H1 (cell line): ENCODE data around the gene BTBD9. TPM values are rescaled to one million over a fixed set of nuclear protein-coding genes. Genes with fewer than 3 reads are reported as not detected.

Experiments
- CTCF ChIA-PET: fragments of 300-600 bp; sonication (Branson Sonifier 250); formaldehyde crosslinking; loops from one replicate; lab custom pipeline; 2021; ENCODE audit not compliant: partially characterized antibody; lab: Charles Lee
- POLR2A ChIA-PET: fragments of 300-600 bp; sonication (Branson Sonifier 250); formaldehyde crosslinking; loops from one replicate; lab custom pipeline; 2021; ENCODE audit warnings: inconsistent platforms; ENCODE audit not compliant: partially characterized antibody; lab: Charles Lee
- DNase-seq, 2 experiments: peaks; one replicate each; pipeline versions ENCODE4 v3.0.0 to v3.0.0-alpha.2; 2010 to 2022; ENCODE audit warnings: low spot score in 2 of 2, low read depth in 1 of 2, mixed read lengths in 1 of 2
- FAIRE-seq: peaks from 2 replicates; lab custom pipeline; 2011; peaks lifted over from hg19 to GRCh38; lab: Jason Lieb, UNC
- H2AFZ ChIP-seq: 2 replicates; pipeline ENCODE4 v1.8.1; 2012; ENCODE audit warnings: low read length, inconsistent platforms
- H2AK5ac ChIP-seq: 2 replicates; pipeline ENCODE4 v1.6.1; 2013; ENCODE audit warnings: low read depth, low read length
- H2BK120ac ChIP-seq: replicated peaks from 2 replicates; pipeline ENCODE3; 2013; ENCODE audit warnings: low read depth, low read length, inconsistent platforms
- H2BK12ac ChIP-seq: 2 replicates; pipeline ENCODE4 v1.6.1; 2013; ENCODE audit warnings: low read depth, low read length
- H2BK15ac ChIP-seq: 2 replicates; pipeline ENCODE4 v1.6.1; 2013; ENCODE audit warnings: low read length
- H2BK20ac ChIP-seq: 2 replicates; pipeline ENCODE4 v1.6.1; 2013; ENCODE audit warnings: low read length
- H2BK5ac ChIP-seq: 2 replicates; pipeline ENCODE4 v1.6.1; 2013; ENCODE audit warnings: low read depth, low read length
- H3K14ac ChIP-seq: 2 replicates; pipeline ENCODE4 v1.6.1; 2013; ENCODE audit warnings: inconsistent platforms; ENCODE audit not compliant: insufficient read length
- H3K18ac ChIP-seq: 2 replicates; pipeline ENCODE4 v1.6.1; 2013; ENCODE audit warnings: low read length; ENCODE audit errors: extremely low read depth
- H3K23ac ChIP-seq: 2 replicates; pipeline ENCODE4 v1.6.1; 2013; ENCODE audit warnings: inconsistent platforms; ENCODE audit not compliant: insufficient read length
- H3K23me2 ChIP-seq: 2 replicates; pipeline ENCODE4 v1.6.1; 2013; ENCODE audit warnings: low read depth, low read length
- H3K27ac ChIP-seq: 2 replicates; pipeline ENCODE4 v1.6.1; 2011; ENCODE audit warnings: low read depth, low read length, inconsistent platforms
- H3K27me3 ChIP-seq, 4 experiments: replicated peaks in 1 of 4; 1 replicate in 1 of 4; 2 replicates in 3 of 4; pipeline versions ENCODE4 v1.6.1 to v1.8.1; 2011 to 2013; ENCODE audit warnings: low read length in 3 of 4, mild to moderate bottlenecking in 3 of 4, inconsistent platforms in 2 of 4, mixed read lengths in 2 of 4, moderate library complexity in 1 of 4; ENCODE audit not compliant: control insufficient read depth in 3 of 4, insufficient read depth in 3 of 4; ENCODE audit errors: extremely low read depth in 1 of 4
- H3K36me3 ChIP-seq, 4 experiments: 2 replicates each; pipeline versions ENCODE4 v1.6.1 to v1.8.1; 2011 to 2013; ENCODE audit warnings: mild to moderate bottlenecking in 4 of 4, low read length in 3 of 4, moderate library complexity in 2 of 4, control low read depth in 1 of 4, inconsistent platforms in 1 of 4; ENCODE audit not compliant: insufficient read depth in 4 of 4, control insufficient read depth in 2 of 4
- H3K4ac ChIP-seq: replicated peaks from 2 replicates; pipeline ENCODE3; 2013; ENCODE audit warnings: low read length, low read depth, mixed read lengths, inconsistent platforms; ENCODE audit not compliant: insufficient read length
- H3K4me1 ChIP-seq, 4 experiments: replicated peaks in 1 of 4; 1 replicate in 1 of 4; 2 replicates in 3 of 4; pipeline versions ENCODE4 v1.6.1 to v1.8.1; 2011 to 2013; ENCODE audit warnings: low read length in 3 of 4, inconsistent platforms in 2 of 4, mixed read lengths in 1 of 4; ENCODE audit not compliant: insufficient read depth in 4 of 4, control insufficient read depth in 3 of 4
- H3K4me2 ChIP-seq, 2 experiments: 2 replicates each; pipeline versions ENCODE4 v1.6.1 to v1.8.1; 2011 to 2013; ENCODE audit warnings: low read depth in 2 of 2, low read length in 2 of 2, control low read depth in 1 of 2, inconsistent platforms in 1 of 2, mild to moderate bottlenecking in 1 of 2; ENCODE audit not compliant: insufficient read depth in 1 of 2
- H3K4me3 ChIP-seq, 4 experiments: fragments of 200-600, 300-600 bp in 1 of 4; sonication (generic), shearing (Covaris generic), sonication (Bioruptor Twin) in 1 of 4; 2 replicates each; pipeline versions ENCODE4 v1.5.1 to v1.8.1; 2011 to 2016; ENCODE audit warnings: low read length in 4 of 4, low read depth in 3 of 4, control low read depth in 2 of 4, inconsistent platforms in 2 of 4, mild to moderate bottlenecking in 2 of 4, mixed read lengths in 1 of 4, moderate library complexity in 1 of 4; ENCODE audit not compliant: insufficient read depth in 2 of 4; ENCODE audit errors: extremely low read depth in 1 of 4
- H3K56ac ChIP-seq: replicated peaks from 2 replicates; pipeline ENCODE3; 2013; ENCODE audit warnings: low read depth, mild to moderate bottlenecking, mixed read lengths, low read length, inconsistent platforms; ENCODE audit not compliant: insufficient read length
- H3K79me1 ChIP-seq: 2 replicates; pipeline ENCODE4 v1.6.1; 2013; ENCODE audit warnings: low read depth, low read length, control low read depth
- H3K79me2 ChIP-seq, 2 experiments: 2 replicates each; pipeline versions ENCODE4 v1.6.1 to v1.8.1; 2012 to 2013; ENCODE audit warnings: low read length in 2 of 2, mild to moderate bottlenecking in 2 of 2, inconsistent platforms in 1 of 2; ENCODE audit not compliant: insufficient read depth in 2 of 2, control insufficient read depth in 1 of 2
- H3K9ac ChIP-seq, 4 experiments: replicated peaks in 1 of 4; 1 replicate in 1 of 4; 2 replicates in 3 of 4; pipeline versions ENCODE4 v1.6.1 to v1.8.1; 2011 to 2013; ENCODE audit warnings: low read depth in 3 of 4, low read length in 3 of 4, control low read depth in 2 of 4, mild to moderate bottlenecking in 2 of 4, moderate library complexity in 2 of 4, inconsistent platforms in 1 of 4; ENCODE audit errors: extremely low read depth in 1 of 4
- H3K9me3 ChIP-seq, 2 experiments: 2 replicates each; pipeline versions ENCODE4 v1.6.1 to v1.8.1; 2012 to 2013; ENCODE audit warnings: mild to moderate bottlenecking in 2 of 2, moderate library complexity in 2 of 2, control low read depth in 1 of 2, inconsistent platforms in 1 of 2, low read depth in 1 of 2, low read length in 1 of 2, mixed read lengths in 1 of 2; ENCODE audit not compliant: insufficient read depth in 2 of 2
- H4K20me1 ChIP-seq, 2 experiments: replicated peaks in 1 of 2; 2 replicates each; pipeline versions ENCODE3 to v1.8.1; 2011 to 2013; ENCODE audit warnings: inconsistent platforms in 2 of 2, low read length in 2 of 2, mild to moderate bottlenecking in 1 of 2; ENCODE audit not compliant: insufficient read depth in 2 of 2, control insufficient read depth in 1 of 2
- H4K5ac ChIP-seq: 2 replicates; pipeline ENCODE4 v1.6.1; 2013; ENCODE audit warnings: low read length, low read depth, mixed read lengths, inconsistent platforms; ENCODE audit not compliant: insufficient read length
- H4K8ac ChIP-seq: 2 replicates; pipeline ENCODE4 v1.8.0; 2013; ENCODE audit warnings: mild to moderate bottlenecking, moderate library complexity, low read length, inconsistent platforms; ENCODE audit not compliant: insufficient read depth; ENCODE audit errors: extremely low read depth
- H4K91ac ChIP-seq: replicated peaks from 2 replicates; pipeline ENCODE3; 2013; ENCODE audit warnings: low read length, mixed read lengths, inconsistent platforms; ENCODE audit not compliant: insufficient read length
- RBBP5 ChIP-seq: IDR thresholded peaks from 2 replicates; pipeline ENCODE4 v1.7.1; 2012; ENCODE audit warnings: low read depth, mild to moderate bottlenecking, inconsistent platforms, low read length, moderate library complexity, borderline replicate concordance
- TEAD4 ChIP-seq: IDR thresholded peaks from 2 replicates; pipeline ENCODE4 v1.6.1; 2012; ENCODE audit warnings: low read depth, low read length, inconsistent platforms, mixed read lengths
- WGBS, 2 experiments: shearing (Covaris generic) in 1 of 2; methylation state at CpG; one replicate each; pipeline versions ENCODE4 v1.1.6 to v1.1.7; 2013 to 2015; ENCODE audit warnings: low lambda C conversion rate in 2 of 2, mixed read lengths in 2 of 2, inconsistent platforms in 1 of 2, low coverage in 1 of 2, missing lambda C conversion rate in 1 of 2; ENCODE audit not compliant: insufficient replicate concordance in 2 of 2, insufficient coverage in 1 of 2, insufficient read length in 1 of 2; ENCODE audit errors: extremely low coverage in 1 of 2, missing lambda C conversion rate in 1 of 2; 5-methylcytosine and 5-hydroxymethylcytosine counted together
- polyA plus RNA-seq, 7 experiments: library from polyadenylated mRNA; depleted of rRNA in 3 of 7; stranded (reverse) in 5 of 7; unstranded in 2 of 7; fragments of >200 nt in 5 of 7; fragments of 200-250 nt in 2 of 7; gene quantifications; 1 replicate in 5 of 7; 2 replicates in 1 of 7; 4 replicates in 1 of 7; pipeline versions ENCODE4 v1.2.1 to v1.2.3, GENCODE V29; 2011 to 2013; ENCODE audit warnings: missing spikeins in 2 of 7, mixed read lengths in 2 of 7
- total RNA-seq: library from RNA; stranded (reverse); fragmentation: NEBNext Ultra II Directional; extraction: Animal tissue kit (Norgen Biotek cat#: 25700); gene quantifications from 2 replicates; pipeline ENCODE4 v1.2.1, GENCODE V29; 2021

BTBD9 gene
- total and polyA plus RNA-seq, 2 of the 8 experiments (the other 6 are each of a cell fraction or from before 2014, with no cell fraction given), result 0.92 to 4.1 TPM

GRCh38 chr6:38584731-38585130 lies 55.0 kb downstream of the BTBD9 start:
- no peak overlapping the region for H3K56ac ChIP-seq
- H4K20me1 ChIP-seq, result no peaks in the 10 kb centered on the region
- no peaks in the 10 kb centered on the region for H3K9me3 ChIP-seq
- no peaks in the 10 kb centered on the region for H3K79me2 ChIP-seq
- CTCF ChIA-PET, result interaction anchor here (0.7 to 1.8 kb wide), 2 partner anchors 14 to 307 kb away, joined by 3 to 8 read pairs; no protein-coding TSS in a partner anchor
- no peak overlapping the region for H3K4me2 ChIP-seq
- H3K14ac ChIP-seq, result no peak overlapping the region
- H2BK120ac ChIP-seq, result no peak overlapping the region
- H2BK12ac ChIP-seq, result no peak overlapping the region
- H4K5ac ChIP-seq, result no peak overlapping the region
- no peak overlapping the region for H2BK15ac ChIP-seq
- H2AK5ac ChIP-seq, result no peak overlapping the region
- no peak overlapping the region for H3K18ac ChIP-seq
- no peak overlapping the region for H3K4me3 ChIP-seq
- FAIRE-seq (no peak), DNase-seq (no peak)
- H2AFZ ChIP-seq, result no peak overlapping the region
- no peak overlapping the region for H4K91ac ChIP-seq
- TF ChIP-seq TEAD4, result no peak
- TF ChIP-seq RBBP5, result no peak
- H3K4ac ChIP-seq, result no peak overlapping the region
- H4K8ac ChIP-seq, result no peak overlapping the region
- H3K36me3 ChIP-seq, result no peaks in the 10 kb centered on the region
- no peak overlapping the region for H3K9ac ChIP-seq
- no peaks in the 10 kb centered on the region for H3K79me1 ChIP-seq
- H2BK20ac ChIP-seq, result no peak overlapping the region
- no peaks in the 10 kb centered on the region for H3K23me2 ChIP-seq
- H3K27me3 ChIP-seq, result no peaks in the 10 kb centered on the region
- H2BK5ac ChIP-seq, result no peak overlapping the region
- H3K4me1 ChIP-seq, result no peaks in the 10 kb centered on the region
- H3K27ac ChIP-seq, result no peak overlapping the region
- 77% methylated on average over 2 of the region's 2 CpGs; no CpG with 5 or more reads in 1 of the 2 experiments for WGBS, 2 experiments
- POLR2A ChIA-PET, result interaction anchor here (0.9 kb wide), 1 partner anchor 15 kb away, joined by 3 read pairs; no protein-coding TSS in a partner anchor
- H3K23ac ChIP-seq, result no peak overlapping the region
